KBM-7 (cell line): Measurements from ENCODE around the gene NSD2.

Experiments used
- DNase-seq: peaks from one replicate; pipeline ENCODE4 v3.0.0-alpha.2; 2015
- in situ Hi-C: fragments of 300-500 bp; cut with MboI; formaldehyde crosslinking; loops from 2 replicates; pipeline ENCODE4 v1.14.3; 2020; ENCODE audit warnings: low sequenced_read_pairs, low pct_unique_long_range_greater_than_20kb, mixed read lengths

NSD2 gene

GRCh38 chr4:1862055-1862911, 8.9 kb upstream of the NSD2 start:
- no peak for DNase-seq
- in situ Hi-C loops: no loop called here

- DNase-seq: no peak
- in situ Hi-C loops: no loop called here
Measured at GRCh38 chr4:1862961-1863296, 8.3 kb upstream of the NSD2 start.

GRCh38 chr4:1863297-1864033, 7.7 kb upstream of the NSD2 start:
- in situ Hi-C loops: no loop called here
- DNase-seq: no peak

- no peak for DNase-seq
- in situ Hi-C loops: no loop called here
Measured at GRCh38 chr4:1864076-1865008, 6.9 kb upstream of the NSD2 start.

GRCh38 chr4:1866189-1866661, 5.0 kb upstream of the NSD2 start:
- in situ Hi-C loops: no loop called here
- DNase-seq: no peak

GRCh38 chr4:1868293-1868692, 2.9 kb upstream of the NSD2 start:
- in situ Hi-C loops: no loop called here
- DNase-seq: no peak

- no peak for DNase-seq
- in situ Hi-C loops: no loop called here
Measured at GRCh38 chr4:1868912-1869311, 2.3 kb upstream of the NSD2 start.

- in situ Hi-C loops: no loop called here
- DNase-seq: no peak
Measured at GRCh38 chr4:1869530-1870327, 1.5 kb upstream of the NSD2 start.

GRCh38 chr4:1870328-1870577, 940 bp upstream of the NSD2 start:
- DNase-seq: peak; percentile 88
- in situ Hi-C loops: no loop called here

GRCh38 chr4:1871471-1872021, 353 bp downstream of the NSD2 start:
- no peak for DNase-seq
- in situ Hi-C loops: no loop called here

- peak; percentile 26 for DNase-seq
- in situ Hi-C loops: no loop called here
Measured at GRCh38 chr4:1872870-1873269, 1.7 kb downstream of the NSD2 start.

- in situ Hi-C loops: no loop called here
- no peak for DNase-seq
Measured at GRCh38 chr4:1873291-1873690, 2.1 kb downstream of the NSD2 start.

- in situ Hi-C loops: no loop called here
- DNase-seq: no peak
Measured at GRCh38 chr4:1873776-1874175, 2.6 kb downstream of the NSD2 start.

GRCh38 chr4:1874201-1874600, 3.0 kb downstream of the NSD2 start:
- no peak for DNase-seq
- in situ Hi-C loops: no loop called here

- DNase-seq: no peak
- in situ Hi-C loops: no loop called here
Measured at GRCh38 chr4:1879485-1879884, 8.3 kb downstream of the NSD2 start.

GRCh38 chr4:1880332-1880731, 9.1 kb downstream of the NSD2 start:
- DNase-seq: no peak
- in situ Hi-C loops: no loop called here

- DNase-seq: no peak
- in situ Hi-C loops: no loop called here
Measured at GRCh38 chr4:1882850-1883271, 11.7 kb downstream of the NSD2 start.

- no peak for DNase-seq
- in situ Hi-C loops: no loop called here
Measured at GRCh38 chr4:1883583-1883982, 12.4 kb downstream of the NSD2 start.

- in situ Hi-C loops: no loop called here
- DNase-seq: no peak
Measured at GRCh38 chr4:1885414-1885813, 14.2 kb downstream of the NSD2 start.
